Thoracic aorta (tissue), 2 donors: ENCODE results near the gene FARP1. TPM values are rescaled to one million over a fixed set of nuclear protein-coding genes. Genes with fewer than 3 reads are reported as not detected.

Source experiments
- ATAC-seq: fragments of 150-250 bp; one replicate; pipeline ENCODE4 v1.8.0; 2017; ENCODE audit warnings: low read depth; ENCODE audit not compliant: insufficient number of reproducible peaks, low FRiP score
- DNase-seq: peaks from one replicate; pipeline ENCODE4 v3.0.0-alpha.2; 2020; ENCODE audit warnings: low spot score
- H3K27ac ChIP-seq, 2 donors: fragments of 200-600 bp; sonication (generic); 1 replicate in 1 of 2; 2 replicates in 1 of 2; pipeline ENCODE4 v1.5.1; 2016; ENCODE audit warnings: mild to moderate bottlenecking in 2 of 2, moderate library complexity in 2 of 2
- H3K27me3 ChIP-seq: fragments of 200-600 bp; sonication (generic); replicated peaks from 2 replicates; pipeline ENCODE4 v1.6.0; 2016; ENCODE audit warnings: mild to moderate bottlenecking; ENCODE audit not compliant: insufficient read depth
- H3K36me3 ChIP-seq: fragments of 200-600 bp; sonication (generic); one replicate; pipeline ENCODE4 v1.5.1; 2016
- H3K4me1 ChIP-seq, 2 donors: fragments of 200-600 bp; sonication (generic); 1 replicate in 1 of 2; 2 replicates in 1 of 2; pipeline versions ENCODE4 v1.5.1 to v1.6.0; 2016; ENCODE audit warnings: low read depth in 2 of 2, mild to moderate bottlenecking in 1 of 2; ENCODE audit not compliant: control insufficient read depth in 1 of 2
- H3K4me3 ChIP-seq: fragments of 200-600 bp; sonication (generic); 2 replicates; pipeline ENCODE4 v1.5.1; 2016; ENCODE audit warnings: mild to moderate bottlenecking
- H3K9me3 ChIP-seq: fragments of 200-600 bp; sonication (generic); 2 replicates; pipeline ENCODE4 v1.5.1; 2016
- CTCF ChIP-seq: fragments of 200-600 bp; sonication (generic); IDR thresholded peaks from one replicate; pipeline ENCODE4 v1.5.1; 2019; ENCODE audit warnings: antibody characterized with exemption
- total RNA-seq, 2 donors: library from RNA; depleted of rRNA; stranded (reverse); fragments of >200 nt; gene quantifications; one replicate each; pipeline versions ENCODE4 v1.1.0 to v1.2.3, GENCODE V29; 2016

Gene FARP1
- total RNA-seq, 2 donors from 2014 or later, result 17.6 to 30.3 TPM

GRCh38 chr13:98175043-98175442, 32.1 kb downstream of the FARP1 start:
- no peaks in the 10 kb centered on the region for H3K9me3 ChIP-seq
- H3K27me3 ChIP-seq, result no peaks in the 10 kb centered on the region
- no peak for ATAC-seq
- no peak for DNase-seq
- TF ChIP-seq CTCF, result no peak
- H3K4me3 ChIP-seq, result no peak overlapping the region
- H3K36me3 ChIP-seq, result no peaks in the 10 kb centered on the region
- peaks cover 12 to 39% of the 10 kb centered on the region in 2 donors for H3K4me1 ChIP-seq
- H3K27ac ChIP-seq, result no peak overlapping the region

GRCh38 chr13:98175823-98176222, 32.9 kb downstream of the FARP1 start:
- DNase-seq, result no peak
- Histone ChIP-seq H3K9me3 (no peaks in the 10 kb centered on the region), H3K36me3 (no peaks in the 10 kb centered on the region), H3K4me3 (no peak overlapping the region), H3K27me3 (no peaks in the 10 kb centered on the region), H3K27ac (no peak overlapping the region), H3K4me1 (peaks cover 12 to 39% of the 10 kb centered on the region in 2 donors)
- ATAC-seq, result no peak
- no peak for TF ChIP-seq CTCF

GRCh38 chr13:98176777-98177608, 34.1 kb downstream of the FARP1 start, which contains the start of gene RNF113B:
Gene RNF113B, minus strand, starts transcription at chr13:98177269. Its CDS starts 33 bp downstream, at chr13:98177236.
- no peak for TF ChIP-seq CTCF
- Histone ChIP-seq H3K27me3 (no peaks in the 10 kb centered on the region), H3K36me3 (no peaks in the 10 kb centered on the region), H3K4me3 (no peak within 1 kb of the TSS), H3K9me3 (no peaks in the 10 kb centered on the region), H3K4me1 (peaks cover 9 to 35% of the 10 kb centered on the region in 2 donors), H3K27ac (no peak within 1 kb of the TSS)
- no peak for ATAC-seq
- DNase-seq, result no peak

- Histone ChIP-seq H3K4me3 (no peak overlapping the region), H3K27ac (no peak overlapping the region), H3K27me3 (no peaks in the 10 kb centered on the region), H3K36me3 (no peaks in the 10 kb centered on the region), H3K9me3 (no peaks in the 10 kb centered on the region), H3K4me1 (peaks cover 0 to 21% of the 10 kb centered on the region in 2 donors)
- TF ChIP-seq CTCF, result no peak
- ATAC-seq (no peak), DNase-seq (no peak)
Observed at GRCh38 chr13:98180092-98180491, 37.2 kb downstream of the FARP1 start.

- no peaks in the 10 kb centered on the region for H3K9me3 ChIP-seq
- ATAC-seq (no peak), DNase-seq (no peak)
- no peaks in the 10 kb centered on the region for H3K36me3 ChIP-seq
- no peaks in the 10 kb centered on the region for H3K27me3 ChIP-seq
- TF ChIP-seq CTCF, result no peak
- no peak overlapping the region for H3K27ac ChIP-seq
- peaks cover 0 to 18% of the 10 kb centered on the region in 2 donors for H3K4me1 ChIP-seq
- H3K4me3 ChIP-seq, result no peak overlapping the region
Observed at GRCh38 chr13:98181111-98181815, 38.4 kb downstream of the FARP1 start.
